Stimulated activated CD4-positive, alpha-beta T cell treated with anti-CD3 and anti-CD28 coated beads, Interleukin-4, amount 100 ng/mL, for 48 hours (primary cell): Measurements from ENCODE around the gene RBM4B.

ENCODE experiments used
- DNase-seq, 2 donors: peaks; one replicate each; pipeline ENCODE4 v3.0.0-alpha.2; 2020; ENCODE audit warnings: low read depth in 2 of 2

RBM4B gene

GRCh38 chr11:66686801-66687750, 9.4 kb upstream of the RBM4B start:
- no peak for DNase-seq

- no peak for DNase-seq
These were observed 8.6 kb upstream of the RBM4B start for GRCh38 chr11:66686100-66686785.

DNA sequence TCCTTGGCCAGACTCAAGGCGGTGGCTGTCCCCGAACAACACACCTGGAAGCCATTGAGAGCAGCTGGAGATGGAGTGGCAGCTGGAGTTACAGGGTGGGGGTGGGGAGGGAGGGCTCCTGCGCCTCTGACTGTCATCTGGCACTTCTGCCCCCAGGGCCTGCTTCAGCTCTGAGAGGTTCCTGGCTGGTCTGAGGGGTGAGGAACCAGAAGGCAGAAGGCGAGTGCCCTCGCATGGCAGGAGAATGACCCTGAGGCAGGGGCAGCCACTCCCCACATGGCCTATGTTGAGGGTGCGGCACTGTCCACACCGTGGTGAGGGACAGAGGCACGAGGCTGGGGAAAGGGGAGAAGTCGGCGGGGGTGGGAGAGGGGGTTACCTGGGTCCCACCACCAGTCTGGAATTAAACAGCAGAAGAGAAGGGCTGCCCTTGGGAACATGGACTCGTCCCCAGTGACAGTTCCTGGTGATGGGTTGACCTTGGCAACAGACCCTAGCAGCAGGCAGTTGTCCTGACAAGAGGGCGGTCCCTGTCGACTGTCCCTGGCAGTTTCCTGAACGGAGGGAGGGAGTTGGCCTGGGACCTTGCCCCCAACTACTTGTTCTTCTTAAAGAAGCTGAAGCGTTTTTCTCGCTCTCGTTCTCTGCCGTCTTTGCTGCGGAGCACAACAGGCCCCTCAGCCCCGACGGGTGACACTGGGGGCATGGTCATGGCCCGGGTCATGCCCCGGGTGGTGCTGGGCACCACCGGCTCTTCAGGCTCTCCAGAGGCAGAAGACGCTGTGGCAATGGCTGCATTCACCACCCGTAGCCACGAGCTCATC, 7.8 kb upstream of the RBM4B start:
- DNase-seq = no peak

DNA sequence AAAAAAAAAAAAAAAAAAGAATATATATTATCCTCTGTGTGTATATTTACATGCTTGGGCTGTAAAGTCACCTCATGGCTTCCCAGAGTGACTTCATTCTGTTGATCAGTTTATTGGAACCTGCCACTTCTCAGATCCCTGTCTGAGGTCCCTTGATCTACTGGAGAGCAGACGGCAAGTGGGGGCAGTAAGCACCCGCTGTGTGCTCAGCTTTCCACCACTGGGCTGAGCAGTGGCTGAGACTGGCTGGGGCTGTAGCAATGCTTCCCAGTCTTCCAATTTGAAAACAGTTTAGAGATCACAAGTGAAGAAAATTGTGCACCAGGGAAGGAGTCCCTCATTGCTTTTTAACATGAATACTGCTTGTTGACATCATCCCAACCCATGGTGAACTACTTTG, 6.9 kb upstream of the RBM4B start:
- no peak for DNase-seq

GRCh38 chr11:66683877-66684276, 6.2 kb upstream of the RBM4B start:
- no peak for DNase-seq

DNA sequence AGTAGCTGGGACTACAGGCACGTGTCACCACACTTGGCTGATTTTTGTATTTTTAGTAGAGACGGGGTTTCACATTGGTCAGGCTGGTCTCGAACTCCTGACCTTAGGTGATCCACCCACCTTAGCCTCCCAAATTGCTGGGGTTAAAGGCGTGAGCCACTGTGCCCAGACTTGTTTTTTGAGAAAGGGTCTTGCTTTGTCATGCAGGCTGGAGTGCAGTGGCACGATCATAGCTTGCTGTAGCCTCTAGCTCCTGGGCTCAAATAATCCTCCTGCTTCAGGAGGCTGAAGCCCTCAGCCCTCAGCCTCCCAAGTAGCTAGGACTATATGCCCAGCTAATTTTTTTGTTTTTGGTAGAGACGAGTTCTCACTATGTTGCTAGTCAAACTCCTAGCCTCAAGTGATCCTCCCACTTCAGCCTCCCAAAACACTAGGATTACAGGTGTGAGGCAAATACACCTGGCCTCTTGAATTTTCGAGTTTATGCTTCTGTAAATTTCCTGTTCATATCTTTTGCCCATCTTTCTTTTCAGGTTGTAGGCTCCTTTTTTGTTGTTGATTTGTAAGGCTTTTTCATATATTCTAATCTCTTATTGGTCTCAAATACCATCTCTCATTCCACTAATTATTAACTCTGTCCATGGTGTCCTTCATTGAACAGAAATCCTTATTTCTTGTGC, 3.4 kb upstream of the RBM4B start:
- no peak for DNase-seq

DNA sequence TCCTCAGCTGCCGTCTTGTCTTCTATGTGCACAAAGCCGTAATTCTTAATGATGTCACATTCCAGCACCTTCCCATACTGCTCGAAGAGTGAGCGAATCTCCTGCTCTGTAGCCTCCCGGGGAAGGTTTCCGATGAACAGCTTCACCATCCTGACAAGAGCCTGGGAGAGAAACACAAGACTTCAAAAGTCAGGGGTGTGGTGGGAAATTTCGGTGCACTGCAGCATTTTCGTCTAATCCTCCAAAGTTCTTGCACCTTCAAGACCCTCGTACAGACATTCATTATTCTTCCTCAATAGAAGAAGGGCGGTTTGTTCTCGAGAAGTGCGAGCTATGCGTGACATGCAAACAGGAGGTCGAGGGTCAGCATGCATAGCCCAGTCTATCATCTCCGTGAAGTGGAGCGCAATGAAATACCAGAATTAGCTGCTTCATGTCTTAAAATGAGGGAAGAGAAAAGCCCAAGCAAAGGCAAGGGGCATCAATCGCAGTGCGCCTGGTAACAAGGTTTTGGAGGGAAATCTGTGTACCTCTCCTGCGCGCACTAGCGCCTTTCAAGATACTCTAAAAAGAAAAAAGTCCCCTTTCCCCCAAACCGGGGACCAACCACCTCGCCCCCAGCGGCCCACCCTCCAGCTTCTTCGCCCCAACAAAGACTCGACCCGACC, 622 bp downstream of the RBM4B start:
- no peak for DNase-seq

DNA sequence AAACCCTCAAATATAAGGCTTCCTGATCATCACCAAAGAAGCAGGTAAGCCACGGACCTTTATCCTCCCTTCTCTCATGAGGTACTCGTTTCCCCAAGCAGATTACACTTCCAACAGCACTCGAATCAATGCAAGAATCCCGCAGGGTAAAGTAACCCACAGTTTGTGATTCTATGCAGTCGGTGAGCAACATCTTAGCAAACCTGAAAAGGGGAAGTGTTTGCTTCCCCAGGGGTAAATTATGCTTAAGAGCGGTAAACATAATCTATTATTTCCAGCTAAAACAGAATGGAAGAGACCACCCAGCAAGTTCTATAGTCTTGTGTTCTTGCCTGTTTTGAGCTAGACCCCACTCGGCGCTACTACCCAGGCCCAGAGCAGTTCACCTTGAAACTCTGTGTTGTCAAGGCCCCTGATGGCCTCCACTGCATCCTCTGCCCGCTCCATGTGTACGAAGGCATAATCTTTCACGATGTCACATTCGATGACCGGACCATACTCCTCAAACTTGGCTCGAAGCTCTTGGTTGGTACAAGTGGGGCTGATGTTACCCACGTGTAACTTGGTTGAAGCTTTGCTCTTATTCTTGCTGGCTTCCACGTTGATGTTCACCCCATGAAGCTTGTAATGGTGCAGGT, 1.3 kb downstream of the RBM4B start:
- no peak for DNase-seq

GRCh38 chr11:66674964-66675602, 2.6 kb downstream of the RBM4B start:
- no peak for DNase-seq

- no peak for DNase-seq
These were observed 6.9 kb downstream of the RBM4B start for GRCh38 chr11:66670816-66671215.

GRCh38 chr11:66665369-66665768, 12.3 kb downstream of the RBM4B start:
- no peak for DNase-seq

DNA sequence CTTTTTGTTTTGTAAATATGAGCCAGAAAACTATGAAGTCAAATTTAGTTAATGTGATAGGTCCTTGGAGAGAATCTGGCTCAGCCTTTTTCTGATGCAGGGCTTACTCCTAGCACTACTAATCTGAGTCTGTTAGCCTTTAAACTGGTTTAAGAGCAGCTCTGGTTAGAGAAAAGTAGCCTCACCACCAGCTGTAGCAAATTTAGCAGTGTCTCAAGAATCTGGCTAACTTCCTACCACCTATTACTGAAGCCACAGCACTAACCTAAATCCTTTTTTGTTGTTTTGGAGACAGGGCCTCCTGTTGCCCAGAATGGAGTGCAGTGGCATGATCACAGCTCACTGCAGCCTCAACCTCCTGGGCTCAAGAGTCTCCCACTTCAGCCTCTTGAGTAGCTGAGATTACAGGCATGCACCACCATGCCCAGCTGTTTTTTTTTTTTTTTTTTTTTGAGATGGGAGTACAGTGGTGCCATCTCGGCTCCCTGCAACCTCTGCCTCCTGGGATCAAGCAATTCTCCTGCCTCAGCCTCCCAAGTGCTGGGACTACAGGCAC, 13.9 kb downstream of the RBM4B start:
- DNase-seq = no peak

GRCh38 chr11:66659763-66660162, 17.9 kb downstream of the RBM4B start:
- no peak for DNase-seq

DNA sequence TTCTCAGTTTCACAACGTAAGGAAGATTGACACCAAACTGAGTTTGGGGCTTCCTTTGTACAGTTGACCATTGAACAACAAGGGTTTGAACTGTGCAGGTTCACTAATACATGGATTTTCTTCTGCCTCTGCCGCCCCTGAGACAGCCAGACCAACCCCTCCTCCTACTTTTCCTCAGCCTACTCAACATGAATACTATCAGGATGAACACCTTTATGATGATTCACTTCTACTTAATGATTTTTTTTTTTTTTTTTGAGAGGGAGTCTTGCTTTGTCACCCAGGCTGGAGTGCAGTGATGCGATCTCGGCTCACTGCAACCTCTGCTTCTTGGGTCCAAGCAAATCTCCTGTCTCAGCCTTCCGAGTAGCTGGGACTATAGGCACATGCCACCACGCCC, 24.6 kb downstream of the RBM4B start:
- no peak for DNase-seq

GRCh38 chr11:66652651-66653050, 25.0 kb downstream of the RBM4B start:
- no peak for DNase-seq

- no peak for DNase-seq
These were observed 26.7 kb downstream of the RBM4B start for GRCh38 chr11:66651016-66651415.

DNA sequence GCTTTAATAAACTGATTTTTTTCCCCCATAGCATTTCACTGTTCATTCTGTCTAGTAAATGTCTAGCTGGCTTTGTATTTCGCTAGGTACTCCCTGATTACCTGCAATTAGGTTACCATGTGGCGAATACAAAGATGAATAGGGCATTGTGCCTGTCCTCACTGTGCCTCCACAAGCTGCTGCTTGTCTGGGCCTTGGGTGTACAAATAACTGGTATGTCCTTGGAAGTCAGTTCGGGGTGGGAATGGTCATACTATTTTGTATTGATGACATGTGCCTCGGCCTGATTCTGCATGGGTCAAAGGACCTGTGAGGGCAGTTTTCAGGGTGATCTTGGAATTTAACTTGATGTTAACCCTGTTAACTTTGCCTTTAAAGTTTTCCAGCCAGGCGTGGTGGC, 27.8 kb downstream of the RBM4B start:
- DNase-seq = no peak

GRCh38 chr11:66646828-66647227, 30.9 kb downstream of the RBM4B start:
- DNase-seq = no peak

GRCh38 chr11:66643745-66644437, 33.8 kb downstream of the RBM4B start:
- DNase-seq = no peak
